ENCODE measurements around the gene ARHGAP26.
"Not testable (repeated sequence)": the region's sequence is repeated elsewhere in the genome, so short reads cannot be mapped to it uniquely, and the experiment has no call there.

ARHGAP26 gene

DNA sequence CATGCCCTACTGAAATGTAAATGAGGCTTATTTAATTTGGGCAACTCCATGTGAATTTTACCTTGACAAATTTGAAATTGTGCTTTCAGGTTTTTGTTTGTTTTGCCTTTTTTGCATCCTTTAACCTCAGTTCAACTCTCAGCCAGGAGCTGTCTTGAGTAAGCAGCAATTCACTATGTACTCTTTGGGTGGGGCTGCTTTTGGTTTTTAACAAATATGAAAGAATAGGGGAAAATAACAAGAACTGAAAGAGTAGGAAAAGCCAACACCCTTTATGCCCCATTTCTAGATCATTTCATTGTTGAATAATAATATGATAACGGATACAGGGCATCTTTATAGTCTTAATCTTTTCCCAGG is 192.0 kb downstream of the ARHGAP26 start:
- Histone ChIP-seq H3F3A (ENCODE audit: control insufficient read depth, insufficient read depth) (no peaks in the 10 kb centered on the region), H3K4me1 (ENCODE audit: control insufficient read depth, low read length) (no peaks in the 10 kb centered on the region), H3K27me3 (ENCODE audit: control insufficient read depth, low read length) (no peaks in the 10 kb centered on the region)

GRCh38 chr5:142965258-142966120 is 195.3 kb downstream of the ARHGAP26 start:
- not testable (repeated sequence) for H3K27ac ChIP-seq (ENCODE audit: low read depth, low read length); H3K4me2 ChIP-seq (ENCODE audit: low read length); H3K27me3 ChIP-seq (ENCODE audit: control insufficient read depth, low read length)

More for the DNA sequence above, 192.0 kb downstream of the ARHGAP26 start:
- H4K20me1 ChIP-seq (ENCODE audit: control insufficient read depth, insufficient read depth, low read depth, low read length) = no peaks in the 10 kb centered on the region
- no peak overlapping the region for H3K4me3 ChIP-seq (ENCODE audit: low read length)
- TF ChIP-seq EZH2phosphoT487 (IDR thresholded peaks at IDR 0.05; ENCODE audit: borderline replicate concordance, low read length) (no peak), CTCF (IDR thresholded peaks at IDR 0.05; ENCODE audit: low read depth, low read length, poor library complexity, severe bottlenecking) (no peak)
- H3K9me3 ChIP-seq (ENCODE audit: control insufficient read depth, insufficient read depth, low read length) = no peaks in the 10 kb centered on the region
- no peak overlapping the region for H3K27ac ChIP-seq (ENCODE audit: low read depth, low read length)
- H3K9me2 ChIP-seq (replicated peaks; ENCODE audit: control insufficient read depth, low read length) = no peaks in the 10 kb centered on the region
- no peak overlapping the region for H3K4me2 ChIP-seq (ENCODE audit: low read length)
- no peaks in the 10 kb centered on the region for H3K36me3 ChIP-seq (ENCODE audit: control insufficient read depth, low read length)
- H3K79me2 ChIP-seq (ENCODE audit: control insufficient read depth, low read length) = no peaks in the 10 kb centered on the region

GRCh38 chr5:142966121-142966420 is 195.9 kb downstream of the ARHGAP26 start:
- H3F3A ChIP-seq (ENCODE audit: control insufficient read depth, insufficient read depth) = no peaks in the 10 kb centered on the region
- H3K79me2 ChIP-seq (ENCODE audit: control insufficient read depth, low read length) = no peaks in the 10 kb centered on the region
- H3K4me2 ChIP-seq (ENCODE audit: low read length) = no peak overlapping the region
- no peaks in the 10 kb centered on the region for H3K27me3 ChIP-seq (ENCODE audit: control insufficient read depth, low read length)
- no peaks in the 10 kb centered on the region for H3K9me2 ChIP-seq (replicated peaks; ENCODE audit: control insufficient read depth, low read length)
- H3K9me3 ChIP-seq (ENCODE audit: control insufficient read depth, insufficient read depth, low read length) = no peaks in the 10 kb centered on the region
- H3K4me3 ChIP-seq (ENCODE audit: low read length) = no peak overlapping the region
- H3K4me1 ChIP-seq (ENCODE audit: control insufficient read depth, low read length) = no peaks in the 10 kb centered on the region
- no peaks in the 10 kb centered on the region for H3K36me3 ChIP-seq (ENCODE audit: control insufficient read depth, low read length)
- no peak overlapping the region for H3K27ac ChIP-seq (ENCODE audit: low read depth, low read length)
- no peak for TF ChIP-seq EZH2phosphoT487 (IDR thresholded peaks at IDR 0.05; ENCODE audit: borderline replicate concordance, low read length)
- no peak for TF ChIP-seq CTCF (IDR thresholded peaks at IDR 0.05; ENCODE audit: low read depth, low read length, poor library complexity, severe bottlenecking)
- no peaks in the 10 kb centered on the region for H4K20me1 ChIP-seq (ENCODE audit: control insufficient read depth, insufficient read depth, low read depth, low read length)

More at GRCh38 chr5:142965258-142966120, 195.3 kb downstream of the ARHGAP26 start:
- not testable (repeated sequence) for H3K4me3 ChIP-seq (ENCODE audit: low read length); H3K4me1 ChIP-seq (ENCODE audit: control insufficient read depth, low read length); H4K20me1 ChIP-seq (ENCODE audit: control insufficient read depth, insufficient read depth, low read depth, low read length); H3K9me3 ChIP-seq (ENCODE audit: control insufficient read depth, insufficient read depth, low read length); H3F3A ChIP-seq (ENCODE audit: control insufficient read depth, insufficient read depth); H3K9me2 ChIP-seq (replicated peaks; ENCODE audit: control insufficient read depth, low read length); H3K79me2 ChIP-seq (ENCODE audit: control insufficient read depth, low read length); H3K36me3 ChIP-seq (ENCODE audit: control insufficient read depth, low read length)

- Histone ChIP-seq H3K4me3 (ENCODE audit: low read length) (no peak overlapping the region), H3K9me2 (replicated peaks; ENCODE audit: control insufficient read depth, low read length) (no peaks in the 10 kb centered on the region), H3K27me3 (ENCODE audit: control insufficient read depth, low read length) (no peaks in the 10 kb centered on the region), H3K36me3 (ENCODE audit: control insufficient read depth, low read length) (no peaks in the 10 kb centered on the region), H3F3A (ENCODE audit: control insufficient read depth, insufficient read depth) (no peaks in the 10 kb centered on the region), H3K4me2 (ENCODE audit: low read length) (no peak overlapping the region), H4K20me1 (ENCODE audit: control insufficient read depth, insufficient read depth, low read depth, low read length) (no peaks in the 10 kb centered on the region), H3K4me1 (ENCODE audit: control insufficient read depth, low read length) (no peaks in the 10 kb centered on the region), H3K27ac (ENCODE audit: low read depth, low read length) (no peak overlapping the region), H3K79me2 (ENCODE audit: control insufficient read depth, low read length) (no peaks in the 10 kb centered on the region), H3K9me3 (ENCODE audit: control insufficient read depth, insufficient read depth, low read length) (no peaks in the 10 kb centered on the region)
- TF ChIP-seq CTCF (IDR thresholded peaks at IDR 0.05; ENCODE audit: low read depth, low read length, poor library complexity, severe bottlenecking) = no peak
- no peak for TF ChIP-seq EZH2phosphoT487 (IDR thresholded peaks at IDR 0.05; ENCODE audit: borderline replicate concordance, low read length)
Measured at GRCh38 chr5:142969186-142969585, 199.0 kb downstream of the ARHGAP26 start.

Data from DOHH2 (cell line).